Measurements from ENCODE around the gene RYK. TPM values are rescaled to one million over a fixed set of nuclear protein-coding genes. Genes with fewer than 3 reads are reported as not detected.

The RYK gene
- total RNA-seq, 1 experiment from 2014 or later, result 55.2 TPM

DNA sequence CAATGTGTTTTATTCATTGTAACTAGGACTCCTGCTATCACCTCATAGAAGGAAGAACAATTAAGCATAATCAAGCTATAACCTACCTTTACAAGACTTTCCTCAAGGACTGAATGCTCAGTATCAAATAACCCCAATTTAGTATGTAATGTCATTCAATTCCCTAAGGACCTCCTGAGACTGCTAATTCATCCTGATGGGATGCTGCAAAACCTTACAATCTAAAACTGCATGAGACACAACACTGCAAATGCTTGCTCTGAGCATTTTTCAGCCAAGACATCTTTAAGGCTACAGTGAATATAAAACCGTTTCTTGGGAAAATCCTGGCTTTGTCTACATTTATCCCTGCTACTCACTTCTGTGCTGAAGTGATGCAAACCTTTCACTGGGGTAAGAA, 69.9 kb downstream of the RYK start (continued):
- TF ChIP-seq MAX (IDR thresholded peaks at IDR 0.05) (no peak), ZFX (IDR thresholded peaks at IDR 0.05) (no peak), FOSL1 (IDR thresholded peaks at IDR 0.05; ENCODE audit: low read depth) (no peak), SIN3A (IDR thresholded peaks at IDR 0.05; ENCODE audit: low read depth) (no peak), ELF1 (IDR thresholded peaks at IDR 0.05; ENCODE audit: borderline replicate concordance, low read depth) (no peak)

DNA sequence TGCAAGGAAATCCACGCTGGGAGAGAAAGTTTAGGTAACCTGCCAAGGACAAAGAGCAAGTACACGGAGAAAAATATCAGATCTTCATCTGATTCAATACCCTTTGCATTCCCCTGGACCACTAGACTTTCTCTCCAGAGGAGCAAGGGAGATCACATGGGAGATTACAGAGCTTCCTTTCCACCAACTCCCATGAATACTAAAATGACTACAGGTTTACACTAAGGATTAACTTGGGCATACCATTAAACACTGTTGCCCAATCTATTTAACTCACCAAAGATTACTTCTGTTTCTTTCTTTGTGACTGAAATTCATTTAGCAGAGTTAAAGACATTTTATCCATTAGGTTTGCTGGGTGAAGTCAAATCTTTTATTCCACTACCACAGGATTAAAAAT, 71.2 kb downstream of the RYK start:
- peaks cover 0 to 13% of the 10 kb centered on the region in 2 experiments; a peak in 3 of 4 replicates for H3K36me3 ChIP-seq (ENCODE audit: control insufficient read depth in 1 of 2, insufficient read depth in 2 of 2, low read length in 2 of 2)
- H4K20me1 ChIP-seq (ENCODE audit: insufficient read depth), result no peaks in the 10 kb centered on the region
- CTCF ChIA-PET, result no interaction called here
- H3K9me2 ChIP-seq (ENCODE audit: insufficient read depth), result no peaks in the 10 kb centered on the region
- H3K4me3 ChIP-seq (replicated peaks in 1 of 2; ENCODE audit: low read depth in 1 of 2, low read length in 2 of 2), result no peak overlapping the region
- intact Hi-C loops (cut with micrococcal nuclease), result no loop called here
- BruUV-seq (replicated peaks), result no TSS peak
- RAD21 ChIA-PET (ENCODE audit: low non-redundant PET in 1 of 2, low total read pairs in 2 of 2, uncharacterized antibody in 2 of 2, unreplicated experiment in 2 of 2), result no interaction called here
- H3K4me2 ChIP-seq (ENCODE audit: low read length), result no peak overlapping the region
- no peaks in the 10 kb centered on the region for H3K4me1 ChIP-seq (ENCODE audit: control insufficient read depth in 1 of 2, insufficient read depth in 2 of 2, low read length in 2 of 2)
- POLR2A ChIA-PET, result no interaction called here
- H3K27ac ChIP-seq (ENCODE audit: low read depth, low read length), result no peak overlapping the region
- no peaks in the 10 kb centered on the region for H3K9me3 ChIP-seq (ENCODE audit: control insufficient read depth in 1 of 2, insufficient read depth in 1 of 2, low read depth in 1 of 2, low read length in 2 of 2)
- no peak overlapping the region for H2AFZ ChIP-seq (ENCODE audit: low read depth, low read length, poor library complexity, severe bottlenecking)
- no peak for ATAC-seq
- no peaks in the 10 kb centered on the region for H3K27me3 ChIP-seq (ENCODE audit: insufficient read depth, low read length)
- no peak for DNase-seq (ENCODE audit: low read depth, low spot score)
- no peaks in the 10 kb centered on the region for H3K79me2 ChIP-seq (ENCODE audit: insufficient read depth, low read length)
- TF ChIP-seq ZNF274 (IDR thresholded peaks at IDR 0.05; ENCODE audit: low read depth, low read length) (no peak), SIN3A (IDR thresholded peaks at IDR 0.05; ENCODE audit: low read depth) (no peak), RAD21 (IDR thresholded peaks at IDR 0.05; ENCODE audit: low read depth) (no peak), MAX (IDR thresholded peaks at IDR 0.05) (no peak), POLR2AphosphoS5 (IDR thresholded peaks at IDR 0.05; ENCODE audit: low read depth, low read length) (no peak), ZBTB33 (IDR thresholded peaks at IDR 0.05; ENCODE audit: extremely low read depth, insufficient replicate concordance, low read length) (no peak), FOSL1 (IDR thresholded peaks at IDR 0.05; ENCODE audit: low read depth) (no peak), ATF3 (IDR thresholded peaks at IDR 0.05) (no peak), SP1 (IDR thresholded peaks at IDR 0.05; ENCODE audit: low read depth) (no peak), REST (IDR thresholded peaks at IDR 0.05; ENCODE audit: low read depth) (no peak), SRF (IDR thresholded peaks at IDR 0.05; ENCODE audit: low read depth) (no peak), ELF1 (IDR thresholded peaks at IDR 0.05; ENCODE audit: borderline replicate concordance, low read depth) (no peak), EZH2phosphoT487 (IDR thresholded peaks at IDR 0.05; ENCODE audit: borderline replicate concordance) (no peak), CBX3 (IDR thresholded peaks at IDR 0.05; ENCODE audit: low read depth) (no peak), ZFX (IDR thresholded peaks at IDR 0.05) (no peak), EGR1 (IDR thresholded peaks at IDR 0.05; ENCODE audit: low read depth) (no peak)
- TF ChIP-seq, protein P1, sequence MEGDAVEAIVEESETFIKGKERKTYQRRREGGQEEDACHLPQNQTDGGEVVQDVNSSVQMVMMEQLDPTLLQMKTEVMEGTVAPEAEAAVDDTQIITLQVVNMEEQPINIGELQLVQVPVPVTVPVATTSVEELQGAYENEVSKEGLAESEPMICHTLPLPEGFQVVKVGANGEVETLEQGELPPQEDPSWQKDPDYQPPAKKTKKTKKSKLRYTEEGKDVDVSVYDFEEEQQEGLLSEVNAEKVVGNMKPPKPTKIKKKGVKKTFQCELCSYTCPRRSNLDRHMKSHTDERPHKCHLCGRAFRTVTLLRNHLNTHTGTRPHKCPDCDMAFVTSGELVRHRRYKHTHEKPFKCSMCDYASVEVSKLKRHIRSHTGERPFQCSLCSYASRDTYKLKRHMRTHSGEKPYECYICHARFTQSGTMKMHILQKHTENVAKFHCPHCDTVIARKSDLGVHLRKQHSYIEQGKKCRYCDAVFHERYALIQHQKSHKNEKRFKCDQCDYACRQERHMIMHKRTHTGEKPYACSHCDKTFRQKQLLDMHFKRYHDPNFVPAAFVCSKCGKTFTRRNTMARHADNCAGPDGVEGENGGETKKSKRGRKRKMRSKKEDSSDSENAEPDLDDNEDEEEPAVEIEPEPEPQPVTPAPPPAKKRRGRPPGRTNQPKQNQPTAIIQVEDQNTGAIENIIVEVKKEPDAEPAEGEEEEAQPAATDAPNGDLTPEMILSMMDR (IDR thresholded peaks at IDR 0.05 in 2 of 3, conservative IDR thresholded peaks at IDR 0.05 in 1 of 3; ENCODE audit: borderline replicate concordance in 1 of 3, insufficient read depth in 1 of 3, low read depth in 2 of 3, low read length in 2 of 3), result no peak
- no peak overlapping the region for H3K9ac ChIP-seq (ENCODE audit: low read length)

Data from HCT116 (cell line).